Effector CD4-positive, alpha-beta T cell (primary cell): ENCODE data around the gene NPW.
"Not testable (repeated sequence)": the region's sequence is repeated elsewhere in the genome, so short reads cannot be mapped to it uniquely, and the experiment has no call there.

Source experiments
- DNase-seq: peaks from one replicate; pipeline ENCODE4 v3.0.0-alpha.2; 2020

Gene NPW

GRCh38 chr16:2002406-2003230 lies 17.0 kb upstream of the NPW start:
- no peak for DNase-seq

DNA sequence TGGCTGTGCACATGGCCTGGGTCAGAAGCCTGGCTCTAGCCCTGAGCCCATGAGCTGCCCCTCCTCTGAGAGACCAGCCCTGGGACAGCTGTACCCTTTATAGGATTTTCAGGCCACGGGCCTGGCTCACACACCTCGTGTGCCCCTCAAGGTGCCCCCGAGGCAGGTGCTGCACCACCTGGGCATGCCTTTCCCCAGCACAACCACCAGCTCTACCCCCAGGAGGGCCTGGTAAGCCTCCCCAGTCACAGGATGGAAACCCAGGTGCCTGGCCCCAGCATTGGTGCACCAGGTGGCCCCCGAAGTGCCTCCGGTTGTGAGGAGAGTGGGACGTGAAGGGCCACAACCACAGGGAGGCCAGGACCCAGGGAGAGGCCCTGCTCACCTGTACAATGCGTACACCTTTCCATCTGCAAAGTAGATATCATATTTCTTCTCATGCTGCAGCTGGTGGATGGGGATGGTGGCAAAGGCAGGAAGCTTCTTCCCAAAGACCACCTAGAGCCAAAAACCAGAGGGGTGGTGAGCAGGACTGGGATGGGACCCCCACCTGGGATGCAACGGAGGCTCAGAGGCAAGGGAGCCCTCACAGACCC lies 16.3 kb upstream of the NPW start:
- no peak for DNase-seq

DNA sequence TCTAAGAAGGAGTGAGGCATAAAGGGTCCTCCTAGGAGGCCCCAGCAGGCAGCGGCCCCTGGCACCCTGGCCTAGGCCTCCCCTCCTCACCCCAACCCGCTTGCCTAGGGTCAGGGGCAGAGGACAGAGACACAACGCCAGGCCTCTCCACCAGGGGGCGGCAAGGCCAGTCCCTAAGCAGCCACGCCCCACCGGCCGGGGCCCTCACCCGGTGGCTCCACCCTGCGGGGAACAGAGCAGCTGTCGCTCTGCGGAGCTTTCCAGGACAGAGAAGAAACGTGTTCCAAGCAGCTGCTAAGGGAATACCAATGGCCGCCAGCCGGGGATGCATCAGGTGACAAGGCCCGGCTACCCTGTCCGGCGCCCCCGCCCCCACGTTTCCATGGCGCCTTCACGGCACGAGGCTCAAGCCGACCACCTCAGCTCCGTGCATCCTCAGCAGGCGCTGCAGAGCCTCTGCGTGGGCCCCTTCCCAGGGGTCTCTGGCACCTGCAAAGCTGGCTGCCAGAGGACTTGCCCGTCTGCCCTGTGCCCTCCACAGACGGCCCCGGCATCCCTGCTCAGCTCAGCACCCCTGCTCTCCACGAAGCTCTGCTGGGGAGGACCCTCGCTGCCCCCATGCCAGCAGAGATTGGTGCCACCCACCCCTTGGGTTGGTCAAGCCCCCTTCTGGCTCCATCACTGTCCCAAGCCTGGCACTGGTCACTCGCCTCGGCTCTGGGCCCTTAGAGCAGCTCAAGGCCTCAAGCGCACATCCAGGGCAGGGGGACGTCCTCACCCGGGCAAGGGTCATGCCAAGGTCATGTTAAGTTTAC lies 15.6 kb upstream of the NPW start:
- peak; percentile 82 for DNase-seq

DNA sequence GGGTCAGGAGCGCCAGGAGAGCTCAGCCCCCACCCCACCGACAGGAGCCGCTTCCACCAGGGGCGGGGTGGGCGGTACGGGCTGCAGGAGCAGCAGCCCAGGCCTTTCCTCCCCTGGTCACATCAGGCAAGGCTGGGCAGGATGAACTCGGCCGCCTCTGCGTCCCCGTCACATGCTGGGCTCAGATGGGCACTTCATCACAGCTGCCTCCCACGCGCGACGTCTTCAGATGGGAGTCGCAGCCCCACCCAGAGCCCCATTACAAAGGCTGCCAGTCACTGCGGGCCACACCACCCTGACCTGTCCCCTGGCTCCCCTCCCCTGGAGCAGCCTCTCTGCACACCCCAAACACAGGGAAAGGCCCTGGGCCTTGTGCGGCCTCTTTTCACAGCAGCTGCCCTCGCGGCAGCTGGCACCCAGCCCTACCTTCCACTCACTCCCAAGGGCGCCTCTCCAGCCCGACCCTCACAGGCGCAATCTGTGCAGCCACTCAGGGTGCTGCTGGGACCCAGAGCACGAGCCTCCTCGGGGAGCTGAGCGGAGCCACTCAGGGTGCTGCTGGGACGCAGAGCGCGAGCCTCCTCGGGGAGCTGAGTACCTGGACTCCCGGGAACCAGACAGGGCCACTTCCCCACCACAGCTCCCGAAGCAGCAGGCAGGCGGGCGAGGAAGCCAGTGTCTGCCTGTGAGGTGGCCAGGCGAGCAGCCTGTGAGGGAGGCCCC lies 14.6 kb upstream of the NPW start:
- no peak for DNase-seq

- no peak for DNase-seq
These were observed 13.9 kb upstream of the NPW start for GRCh38 chr16:2005646-2006045.

- DNase-seq, result no peak
These were observed 13.3 kb upstream of the NPW start for GRCh38 chr16:2006317-2006716.

GRCh38 chr16:2007081-2007836 lies 12.3 kb upstream of the NPW start:
- no peak for DNase-seq

- DNase-seq, result no peak
These were observed 11.5 kb upstream of the NPW start for GRCh38 chr16:2008009-2008526.

DNA sequence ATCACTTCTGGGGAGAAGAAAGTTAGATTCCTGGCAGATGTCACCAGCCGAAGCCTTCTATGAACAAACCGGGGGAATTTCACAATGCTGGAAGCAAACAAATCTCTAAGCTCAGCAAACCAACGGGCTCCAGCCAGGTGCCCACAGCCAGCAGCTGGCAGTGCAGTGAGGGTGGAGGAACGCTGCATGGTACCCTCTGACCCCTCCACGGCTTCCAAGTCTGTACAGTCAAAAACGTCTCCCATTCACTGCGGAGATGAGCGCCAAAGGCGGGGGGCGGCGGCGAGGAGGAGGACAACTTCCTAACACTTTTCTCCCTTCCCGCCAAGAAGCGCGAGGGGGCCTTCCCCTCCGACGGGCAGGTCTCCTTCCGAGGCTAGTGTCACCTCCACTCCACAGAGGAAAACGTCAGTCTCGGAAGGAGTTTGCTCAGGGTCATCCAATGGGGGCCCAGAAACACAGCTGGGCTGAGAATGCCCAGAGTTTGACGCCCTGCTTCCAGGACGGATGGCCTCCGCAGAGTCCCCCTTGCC lies 10.9 kb upstream of the NPW start:
- peak; percentile 19 for DNase-seq

DNA sequence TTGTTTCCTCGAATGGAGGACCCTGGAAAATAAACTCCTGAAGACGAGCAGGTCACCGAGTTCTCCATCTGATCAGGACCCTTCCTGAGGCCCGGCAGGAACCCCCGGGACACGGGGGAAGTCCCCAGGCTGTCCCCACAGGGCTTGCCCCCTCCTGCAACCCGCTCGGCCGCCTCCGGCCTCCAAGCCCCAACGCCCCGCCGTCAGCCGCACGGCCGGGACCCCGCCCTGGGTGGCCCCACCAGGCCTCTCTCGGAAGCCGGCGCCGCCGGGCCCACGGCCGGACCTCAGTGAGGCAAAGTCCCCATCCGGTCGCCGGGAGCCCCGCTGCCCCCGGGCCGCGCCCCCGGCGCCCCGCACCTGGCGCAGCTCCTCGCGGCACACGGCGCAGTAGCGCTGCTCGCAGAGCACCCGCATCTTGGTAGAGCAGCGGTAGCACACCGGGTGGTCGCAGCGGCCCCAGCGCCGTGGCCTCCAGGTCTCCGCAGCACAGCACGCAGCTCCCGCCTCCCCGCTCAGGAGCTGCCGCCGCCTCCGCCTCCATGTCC lies 10.3 kb upstream of the NPW start:
- no peak for DNase-seq

DNA sequence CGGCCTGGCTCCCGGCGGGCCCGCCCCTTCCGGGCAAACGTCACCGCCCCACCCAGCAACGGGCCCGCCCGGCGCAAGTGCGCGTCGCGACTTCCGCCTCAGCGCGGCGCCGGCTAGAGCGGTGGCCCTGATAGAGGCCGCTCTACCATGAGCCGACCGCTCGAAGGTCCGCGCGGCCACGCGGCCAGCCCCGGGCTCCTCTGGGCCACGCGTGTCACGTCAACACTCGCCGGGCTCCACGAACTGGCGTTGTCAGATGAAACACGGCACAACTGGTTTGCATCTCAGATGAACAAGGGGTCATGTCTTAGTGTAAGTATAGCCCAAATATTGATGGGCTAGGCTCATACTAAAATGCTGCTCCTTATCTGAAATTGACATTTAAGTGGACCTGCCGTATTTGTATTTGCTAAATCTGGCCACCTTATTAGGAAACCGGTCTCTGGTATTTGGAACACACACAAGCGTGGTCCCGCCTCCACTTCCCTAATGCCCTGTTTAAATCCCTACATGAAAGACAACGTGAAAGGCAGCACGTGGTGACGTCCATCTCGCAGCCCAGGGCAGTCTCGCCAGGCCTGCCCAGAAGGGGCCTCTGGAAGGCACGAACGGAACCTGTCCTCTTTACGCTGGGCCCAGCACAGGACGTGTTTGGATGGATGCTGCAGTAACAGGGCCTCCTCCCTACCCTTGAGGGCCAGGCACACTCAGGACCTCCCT lies 9.6 kb upstream of the NPW start, which contains the start of gene ZNF598:
Gene ZNF598, minus strand, starts transcription at position 31 of the 720 bp plus-strand sequence.
- DNase-seq, result peak; percentile 74

GRCh38 chr16:2011726-2012125 lies 7.9 kb upstream of the NPW start:
- not testable (repeated sequence) for DNase-seq

- no peak for DNase-seq
These were observed 6.1 kb upstream of the NPW start for GRCh38 chr16:2013527-2013926.

- DNase-seq, result no peak
These were observed 4.3 kb upstream of the NPW start for GRCh38 chr16:2015117-2015946.

GRCh38 chr16:2015947-2016208 lies 3.7 kb upstream of the NPW start:
- no peak for DNase-seq

GRCh38 chr16:2016407-2016922 lies 3.1 kb upstream of the NPW start:
- DNase-seq, result no peak

- DNase-seq, result no peak
These were observed 591 bp downstream of the NPW start for GRCh38 chr16:2019921-2020831.

DNA sequence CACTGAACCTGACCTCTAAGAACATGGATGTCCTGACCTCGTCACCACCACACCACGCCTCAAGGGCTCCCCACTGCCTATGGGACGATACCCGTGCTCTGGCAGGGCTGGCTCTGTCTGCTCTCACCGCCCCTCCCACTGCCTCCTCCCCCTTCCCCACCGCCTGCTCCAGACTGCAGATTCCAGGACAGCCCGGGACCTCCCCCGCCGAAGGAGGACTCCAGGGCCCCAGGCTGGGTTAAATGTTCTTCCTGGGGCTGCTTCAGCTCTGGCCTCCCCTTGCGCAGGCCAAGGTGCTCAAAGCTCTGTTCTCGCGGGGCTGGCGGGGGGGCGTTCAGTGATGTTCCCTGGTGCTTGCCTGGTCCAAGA lies 3.1 kb downstream of the NPW start:
- no peak for DNase-seq
